Liver (tissue), 3 donors: ENCODE results near the gene MYO16.

Experiments
- EGR1 ChIP-seq, 2 donors: IDR thresholded peaks; 2 replicates each; pipeline ENCODE4 v1.6.1; 2016 to 2018; ENCODE audit warnings: antibody characterized with exemption in 2 of 2, low read depth in 2 of 2
- FOXA1 ChIP-seq: IDR thresholded peaks from 2 replicates; pipeline ENCODE4 v1.6.1; 2016; ENCODE audit warnings: antibody characterized with exemption
- GABPA ChIP-seq, 2 donors: IDR thresholded peaks in 1 of 2; conservative IDR thresholded peaks in 1 of 2; 2 replicates each; pipeline ENCODE4 v1.6.1; 2016; ENCODE audit warnings: antibody characterized with exemption in 2 of 2, mild to moderate bottlenecking in 1 of 2, moderate library complexity in 1 of 2
- HNF4G ChIP-seq: IDR thresholded peaks from 2 replicates; pipeline ENCODE4 v1.6.1; 2016; ENCODE audit warnings: antibody characterized with exemption
- JUND ChIP-seq, 2 donors: IDR thresholded peaks; 2 replicates each; pipeline ENCODE4 v1.6.1; 2016; ENCODE audit warnings: antibody characterized with exemption in 2 of 2
- RXRA ChIP-seq, 2 donors: IDR thresholded peaks; 2 replicates each; pipeline ENCODE4 v1.6.1; 2017 to 2018; ENCODE audit warnings: antibody characterized with exemption in 2 of 2, mild to moderate bottlenecking in 1 of 2
- SP1 ChIP-seq: IDR thresholded peaks from 2 replicates; pipeline ENCODE4 v1.6.1; 2018; ENCODE audit warnings: antibody characterized with exemption, mild to moderate bottlenecking
- TAF1 ChIP-seq: conservative IDR thresholded peaks from 2 replicates; pipeline ENCODE4 v1.6.1; 2016; ENCODE audit warnings: antibody characterized with exemption, mild to moderate bottlenecking
- YY1 ChIP-seq: IDR thresholded peaks from 2 replicates; pipeline ENCODE4 v1.6.1; 2016; ENCODE audit warnings: antibody characterized with exemption, mild to moderate bottlenecking
- TF ChIP-seq, protein P1 (sequence below): fragments of 150-350 bp; IDR thresholded peaks from 2 replicates; pipeline ENCODE4 v1.5.1; 2017; ENCODE audit warnings: improper control_type of control experiment, low read depth, low read length; ENCODE audit not compliant: missing input control
- TF ChIP-seq, protein P2 (sequence below): IDR thresholded peaks from 2 replicates; pipeline ENCODE4 v1.6.1; 2016; ENCODE audit warnings: antibody characterized with exemption
- TF ChIP-seq, protein P3 (sequence below): IDR thresholded peaks from 2 replicates; pipeline ENCODE4 v1.6.1; 2016; ENCODE audit warnings: antibody characterized with exemption
- TF ChIP-seq, protein P4 (sequence below): IDR thresholded peaks from 2 replicates; pipeline ENCODE4 v1.6.1; 2016; ENCODE audit warnings: antibody characterized with exemption, mild to moderate bottlenecking
- donor health status: healthy.
- donor health status: healthy.

- TF ChIP-seq, protein P1, sequence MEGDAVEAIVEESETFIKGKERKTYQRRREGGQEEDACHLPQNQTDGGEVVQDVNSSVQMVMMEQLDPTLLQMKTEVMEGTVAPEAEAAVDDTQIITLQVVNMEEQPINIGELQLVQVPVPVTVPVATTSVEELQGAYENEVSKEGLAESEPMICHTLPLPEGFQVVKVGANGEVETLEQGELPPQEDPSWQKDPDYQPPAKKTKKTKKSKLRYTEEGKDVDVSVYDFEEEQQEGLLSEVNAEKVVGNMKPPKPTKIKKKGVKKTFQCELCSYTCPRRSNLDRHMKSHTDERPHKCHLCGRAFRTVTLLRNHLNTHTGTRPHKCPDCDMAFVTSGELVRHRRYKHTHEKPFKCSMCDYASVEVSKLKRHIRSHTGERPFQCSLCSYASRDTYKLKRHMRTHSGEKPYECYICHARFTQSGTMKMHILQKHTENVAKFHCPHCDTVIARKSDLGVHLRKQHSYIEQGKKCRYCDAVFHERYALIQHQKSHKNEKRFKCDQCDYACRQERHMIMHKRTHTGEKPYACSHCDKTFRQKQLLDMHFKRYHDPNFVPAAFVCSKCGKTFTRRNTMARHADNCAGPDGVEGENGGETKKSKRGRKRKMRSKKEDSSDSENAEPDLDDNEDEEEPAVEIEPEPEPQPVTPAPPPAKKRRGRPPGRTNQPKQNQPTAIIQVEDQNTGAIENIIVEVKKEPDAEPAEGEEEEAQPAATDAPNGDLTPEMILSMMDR = no peak
- TF ChIP-seq GABPA (IDR thresholded peaks at IDR 0.05 in 1 of 2, conservative IDR thresholded peaks at IDR 0.05 in 1 of 2) = no peak
- TF ChIP-seq YY1 = no peak
- TF ChIP-seq, protein P2, sequence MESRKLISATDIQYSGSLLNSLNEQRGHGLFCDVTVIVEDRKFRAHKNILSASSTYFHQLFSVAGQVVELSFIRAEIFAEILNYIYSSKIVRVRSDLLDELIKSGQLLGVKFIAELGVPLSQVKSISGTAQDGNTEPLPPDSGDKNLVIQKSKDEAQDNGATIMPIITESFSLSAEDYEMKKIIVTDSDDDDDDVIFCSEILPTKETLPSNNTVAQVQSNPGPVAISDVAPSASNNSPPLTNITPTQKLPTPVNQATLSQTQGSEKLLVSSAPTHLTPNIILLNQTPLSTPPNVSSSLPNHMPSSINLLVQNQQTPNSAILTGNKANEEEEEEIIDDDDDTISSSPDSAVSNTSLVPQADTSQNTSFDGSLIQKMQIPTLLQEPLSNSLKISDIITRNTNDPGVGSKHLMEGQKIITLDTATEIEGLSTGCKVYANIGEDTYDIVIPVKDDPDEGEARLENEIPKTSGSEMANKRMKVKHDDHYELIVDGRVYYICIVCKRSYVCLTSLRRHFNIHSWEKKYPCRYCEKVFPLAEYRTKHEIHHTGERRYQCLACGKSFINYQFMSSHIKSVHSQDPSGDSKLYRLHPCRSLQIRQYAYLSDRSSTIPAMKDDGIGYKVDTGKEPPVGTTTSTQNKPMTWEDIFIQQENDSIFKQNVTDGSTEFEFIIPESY = no peak
- no peak for TF ChIP-seq RXRA (IDR thresholded peaks at IDR 0.05)
- no peak for TF ChIP-seq TAF1
- no peak for TF ChIP-seq SP1
- TF ChIP-seq HNF4G = no peak
- no peak for TF ChIP-seq FOXA1
- TF ChIP-seq, protein P3, sequence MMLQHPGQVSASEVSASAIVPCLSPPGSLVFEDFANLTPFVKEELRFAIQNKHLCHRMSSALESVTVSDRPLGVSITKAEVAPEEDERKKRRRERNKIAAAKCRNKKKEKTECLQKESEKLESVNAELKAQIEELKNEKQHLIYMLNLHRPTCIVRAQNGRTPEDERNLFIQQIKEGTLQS = no peak
- TF ChIP-seq, protein P4, sequence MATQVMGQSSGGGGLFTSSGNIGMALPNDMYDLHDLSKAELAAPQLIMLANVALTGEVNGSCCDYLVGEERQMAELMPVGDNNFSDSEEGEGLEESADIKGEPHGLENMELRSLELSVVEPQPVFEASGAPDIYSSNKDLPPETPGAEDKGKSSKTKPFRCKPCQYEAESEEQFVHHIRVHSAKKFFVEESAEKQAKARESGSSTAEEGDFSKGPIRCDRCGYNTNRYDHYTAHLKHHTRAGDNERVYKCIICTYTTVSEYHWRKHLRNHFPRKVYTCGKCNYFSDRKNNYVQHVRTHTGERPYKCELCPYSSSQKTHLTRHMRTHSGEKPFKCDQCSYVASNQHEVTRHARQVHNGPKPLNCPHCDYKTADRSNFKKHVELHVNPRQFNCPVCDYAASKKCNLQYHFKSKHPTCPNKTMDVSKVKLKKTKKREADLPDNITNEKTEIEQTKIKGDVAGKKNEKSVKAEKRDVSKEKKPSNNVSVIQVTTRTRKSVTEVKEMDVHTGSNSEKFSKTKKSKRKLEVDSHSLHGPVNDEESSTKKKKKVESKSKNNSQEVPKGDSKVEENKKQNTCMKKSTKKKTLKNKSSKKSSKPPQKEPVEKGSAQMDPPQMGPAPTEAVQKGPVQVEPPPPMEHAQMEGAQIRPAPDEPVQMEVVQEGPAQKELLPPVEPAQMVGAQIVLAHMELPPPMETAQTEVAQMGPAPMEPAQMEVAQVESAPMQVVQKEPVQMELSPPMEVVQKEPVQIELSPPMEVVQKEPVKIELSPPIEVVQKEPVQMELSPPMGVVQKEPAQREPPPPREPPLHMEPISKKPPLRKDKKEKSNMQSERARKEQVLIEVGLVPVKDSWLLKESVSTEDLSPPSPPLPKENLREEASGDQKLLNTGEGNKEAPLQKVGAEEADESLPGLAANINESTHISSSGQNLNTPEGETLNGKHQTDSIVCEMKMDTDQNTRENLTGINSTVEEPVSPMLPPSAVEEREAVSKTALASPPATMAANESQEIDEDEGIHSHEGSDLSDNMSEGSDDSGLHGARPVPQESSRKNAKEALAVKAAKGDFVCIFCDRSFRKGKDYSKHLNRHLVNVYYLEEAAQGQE = no peak
- no peak for TF ChIP-seq EGR1 (IDR thresholded peaks at IDR 0.05; ENCODE audit: low read depth in 2 of 2)
- no peak for TF ChIP-seq JUND (IDR thresholded peaks at IDR 0.05)
Measured at GRCh38 chr13:108760541-108760940, 131.1 kb downstream of the MYO16 start.
